ENCODE results near the gene FBXW7. TPM values are rescaled to one million over a fixed set of nuclear protein-coding genes. Genes with fewer than 3 reads are reported as not detected.

Gene FBXW7
- total RNA-seq, 1 donor from 2014 or later, result 105 TPM

DNA sequence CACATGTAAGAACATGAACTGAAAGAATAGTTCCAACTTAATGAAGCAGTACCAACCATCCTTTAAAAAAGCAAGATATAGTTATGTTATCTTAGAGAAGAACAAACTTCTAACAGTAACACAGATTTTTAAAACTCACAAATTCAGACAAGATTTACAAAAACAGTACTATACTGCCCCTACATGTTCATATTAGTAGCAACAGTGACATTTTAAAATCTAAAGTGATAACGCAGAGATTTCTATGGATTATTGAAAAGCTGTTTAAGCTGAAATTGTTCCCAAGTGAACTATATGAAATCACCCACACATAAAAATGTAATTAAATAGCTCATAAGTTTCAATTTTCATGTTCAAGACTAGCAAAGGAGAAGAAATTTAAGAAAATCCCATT is 166.0 kb downstream of the FBXW7 start:
- DNase-seq, result peak; percentile 33

- DNase-seq, result no peak
Observed at GRCh38 chr4:152369203-152369901, 166.5 kb downstream of the FBXW7 start.

DNA sequence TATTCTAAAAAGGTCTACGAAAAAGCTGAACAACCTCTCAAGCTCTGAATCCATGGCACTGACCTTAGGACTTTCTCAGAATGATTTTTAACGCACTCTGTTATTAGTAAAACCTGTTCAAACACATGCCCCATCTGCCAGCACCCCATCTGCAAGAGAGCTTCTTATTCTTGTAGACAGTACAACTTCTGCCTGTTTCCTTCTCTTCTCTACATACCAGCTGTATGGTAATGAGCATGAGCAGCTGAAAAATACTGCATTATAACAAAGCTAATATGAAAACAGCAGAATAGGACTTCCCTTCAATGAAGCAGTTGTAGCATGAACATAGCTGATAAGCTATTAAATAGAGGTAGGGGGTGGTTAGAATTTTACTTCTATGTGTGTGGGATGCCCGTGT is 167.9 kb downstream of the FBXW7 start:
- DNase-seq, result no peak

GRCh38 chr4:152364883-152365282 is 171.0 kb downstream of the FBXW7 start:
- no peak for DNase-seq

- DNase-seq, result no peak
Observed at GRCh38 chr4:152364383-152364782, 171.5 kb downstream of the FBXW7 start.

DNA sequence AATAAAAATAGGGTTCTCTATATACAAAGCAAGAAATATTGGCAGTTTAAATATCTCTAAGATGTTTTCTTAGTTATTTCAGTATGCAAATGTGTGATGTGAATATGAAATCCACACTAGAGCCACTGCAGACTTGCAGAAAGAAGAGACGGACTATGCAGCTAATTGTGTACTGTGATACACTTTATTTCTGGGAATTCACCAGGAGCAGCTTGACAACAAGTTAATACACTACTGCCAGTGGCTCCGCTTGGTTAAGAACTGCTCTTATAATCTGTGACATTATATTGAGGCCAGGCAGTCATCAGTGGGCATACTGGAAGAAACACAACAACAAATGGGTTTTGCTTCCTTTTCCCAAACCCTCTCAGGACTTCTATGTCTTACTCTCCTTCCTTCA is 172.0 kb downstream of the FBXW7 start:
- no peak for DNase-seq

- no peak for DNase-seq
Observed at GRCh38 chr4:152363086-152363485, 172.8 kb downstream of the FBXW7 start.

DNA sequence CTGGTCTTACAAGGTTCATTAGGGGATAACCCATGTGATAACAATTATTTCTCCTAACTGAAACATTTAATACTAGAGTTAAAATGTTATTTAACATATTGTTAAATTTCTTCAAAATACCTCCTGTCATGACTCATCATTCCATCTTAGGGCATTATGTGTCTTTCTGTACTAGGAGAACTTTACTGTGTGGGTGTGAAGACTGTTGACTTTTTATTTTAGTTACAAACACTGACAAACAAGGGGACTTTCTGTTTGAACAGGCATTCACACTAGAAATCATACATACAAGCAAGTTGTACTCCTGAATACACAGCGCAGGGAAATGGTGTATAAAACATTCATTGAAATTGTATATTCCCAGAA is 175.9 kb downstream of the FBXW7 start:
- peak; percentile 5 for DNase-seq

GRCh38 chr4:152359208-152360044 is 176.5 kb downstream of the FBXW7 start:
- no peak for DNase-seq

GRCh38 chr4:152357206-152357605 is 178.7 kb downstream of the FBXW7 start:
- no peak for DNase-seq

DNA sequence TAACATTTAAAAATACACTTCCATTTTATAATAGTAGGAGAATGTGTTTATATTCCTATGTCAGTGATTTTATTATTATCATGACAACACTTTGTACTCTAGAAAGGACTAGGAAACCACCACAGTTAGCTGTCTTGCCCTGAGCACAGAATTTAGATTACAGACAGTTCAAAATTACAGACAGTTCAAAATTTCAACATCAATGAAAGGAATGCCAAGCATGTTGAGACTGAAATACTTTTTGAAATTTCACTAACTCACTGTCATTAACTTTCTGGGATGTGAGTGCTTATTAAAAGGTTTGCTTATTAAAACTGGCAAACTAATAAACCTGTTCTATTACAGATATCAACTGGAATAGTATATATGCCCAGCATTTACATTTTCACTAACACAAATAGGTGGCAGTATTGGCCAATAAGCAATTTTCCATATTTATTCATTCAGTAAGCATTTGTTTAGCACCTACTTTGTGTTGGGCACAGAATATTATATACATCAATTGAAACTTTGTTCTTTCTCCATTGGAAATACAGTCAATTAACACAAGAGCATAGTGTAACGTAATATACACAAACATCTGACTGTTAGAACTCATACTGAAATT is 179.4 kb downstream of the FBXW7 start:
- DNase-seq, result no peak

DNA sequence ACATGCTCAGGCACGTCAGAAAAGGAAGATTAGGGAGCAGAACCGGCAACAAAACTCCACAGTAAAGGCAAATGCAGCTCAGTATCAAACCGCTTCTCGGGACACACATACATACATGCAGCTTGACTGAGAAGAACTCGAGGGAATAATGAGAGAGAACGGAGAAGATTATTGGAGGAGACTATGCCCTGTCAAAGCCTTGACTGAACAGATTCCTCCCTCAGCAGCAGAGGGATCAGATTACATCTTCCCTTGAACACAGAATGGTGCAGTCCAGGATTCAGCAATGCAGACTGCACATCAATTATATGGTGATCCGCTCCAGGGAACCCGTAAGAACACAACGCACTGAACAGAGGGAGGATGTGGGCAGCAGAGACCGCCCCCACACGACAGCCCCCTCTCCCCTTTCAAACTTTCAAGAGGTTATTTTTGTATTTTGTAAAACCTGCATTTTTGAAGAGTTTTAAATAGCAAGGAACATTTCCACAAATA is 183.2 kb downstream of the FBXW7 start:
- peak; percentile 91 for DNase-seq

- no peak for DNase-seq
Observed at GRCh38 chr4:152352215-152352614, 183.7 kb downstream of the FBXW7 start.

GRCh38 chr4:152351080-152351479 is 184.8 kb downstream of the FBXW7 start:
- no peak for DNase-seq

GRCh38 chr4:152348670-152349069 is 187.2 kb downstream of the FBXW7 start:
- DNase-seq, result peak; percentile 33

GRCh38 chr4:152346979-152347378 is 188.9 kb downstream of the FBXW7 start:
- DNase-seq, result no peak

DNA sequence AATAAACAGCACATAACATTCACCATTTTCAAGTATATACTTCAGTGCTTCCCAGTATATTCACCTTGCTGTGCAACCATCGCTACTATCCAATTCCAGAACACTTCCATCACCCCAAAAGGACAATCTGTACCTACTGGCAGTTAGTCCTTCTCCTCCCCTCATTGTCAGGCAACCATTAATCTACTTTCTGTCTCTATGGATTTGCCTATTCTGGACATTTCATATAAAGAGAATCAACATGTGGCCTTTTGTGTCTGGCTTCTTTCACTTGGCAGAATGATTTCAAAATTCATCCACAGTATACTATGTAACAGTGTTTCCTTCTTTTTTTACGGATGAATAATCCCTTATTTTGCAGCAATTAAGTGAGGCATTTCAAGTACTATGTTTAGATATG is 189.4 kb downstream of the FBXW7 start:
- DNase-seq, result no peak

- DNase-seq, result no peak
Observed at GRCh38 chr4:152344001-152344400, 191.9 kb downstream of the FBXW7 start.

GRCh38 chr4:152342293-152342692 is 193.6 kb downstream of the FBXW7 start:
- no peak for DNase-seq

GRCh38 chr4:152340818-152341217 is 195.1 kb downstream of the FBXW7 start:
- DNase-seq, result no peak

GRCh38 chr4:152339576-152339975 is 196.3 kb downstream of the FBXW7 start:
- no peak for DNase-seq

DNA sequence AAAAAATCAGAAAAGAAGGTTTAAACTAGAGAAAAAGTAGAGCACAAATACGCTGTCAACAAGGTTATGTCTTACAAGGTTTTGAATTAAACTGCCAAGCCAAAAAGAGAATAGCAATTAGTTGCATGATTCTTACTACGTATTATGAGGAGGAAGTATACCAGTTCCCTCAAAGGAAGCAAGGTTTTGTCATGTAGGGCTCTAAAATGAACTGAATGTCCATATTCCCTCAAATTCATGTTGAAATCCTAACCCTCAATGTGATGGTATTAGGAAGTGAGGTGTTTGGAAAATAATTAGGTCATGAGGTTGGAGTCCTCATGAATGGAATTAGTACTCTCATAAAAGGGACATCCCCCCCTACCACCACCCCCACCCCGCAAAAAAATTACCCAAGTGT is 201.0 kb downstream of the FBXW7 start:
- no peak for DNase-seq

DNA sequence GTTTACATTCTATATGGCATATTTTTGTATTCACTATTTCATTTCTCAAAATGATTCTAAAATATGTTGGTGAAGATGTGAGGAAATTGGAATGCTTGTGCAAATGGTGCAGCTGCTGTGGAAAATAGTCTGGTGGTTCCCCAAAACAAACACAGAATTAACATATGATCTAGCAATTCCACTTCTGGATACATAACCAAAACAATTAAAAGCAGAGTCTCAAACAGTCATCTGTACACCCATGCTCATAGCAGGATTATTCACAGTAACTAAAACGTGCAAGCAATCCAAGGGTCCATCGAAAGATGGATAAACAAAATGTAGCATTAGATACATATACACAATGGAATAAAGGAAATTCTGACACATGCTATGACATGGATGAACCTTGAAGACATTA is 204.8 kb downstream of the FBXW7 start:
- no peak for DNase-seq

GRCh38 chr4:152328582-152328981 is 207.3 kb downstream of the FBXW7 start:
- DNase-seq, result no peak
